Activated CD4-positive, alpha-beta T cell treated with anti-CD3 and anti-CD28 coated beads, Interleukin-10, Interleukin-2, amounts not matched to agents 100 ng/mL and 50 ng/mL, durations not matched to agents 16 hours and 8 hours (primary cell): ENCODE results near the gene SLC22A8.
"Not testable (repeated sequence)": the region's sequence is repeated elsewhere in the genome, so short reads cannot be mapped to it uniquely, and the experiment has no call there.

Experiments used
- DNase-seq: peaks from one replicate; pipeline ENCODE4 v3.0.0-alpha.2; 2020

SLC22A8 gene

GRCh38 chr11:63015521-63016215 is at the start of gene SLC22A8:
Gene SLC22A8 (minus strand): TSS chr11:63015841. CDS start chr11:63014958, 883 bp downstream.
- DNase-seq = no peak

- DNase-seq = not testable (repeated sequence)
Observed at GRCh38 chr11:63046203-63046602, 30.6 kb upstream of the SLC22A8 start.

GRCh38 chr11:63042596-63042995 is 27.0 kb upstream of the SLC22A8 start:
- no peak for DNase-seq

GRCh38 chr11:63032457-63032856 is 16.8 kb upstream of the SLC22A8 start:
- DNase-seq = no peak

GRCh38 chr11:63023841-63024648 is 8.4 kb upstream of the SLC22A8 start:
- peak; percentile 83 for DNase-seq

- no peak for DNase-seq
Observed at GRCh38 chr11:63023222-63023814, 7.7 kb upstream of the SLC22A8 start.

- DNase-seq = no peak
Observed at GRCh38 chr11:63022441-63022840, 6.8 kb upstream of the SLC22A8 start.

GRCh38 chr11:63020671-63021291 is 5.1 kb upstream of the SLC22A8 start:
- peak; percentile 41 for DNase-seq

GRCh38 chr11:63019506-63019905 is 3.9 kb upstream of the SLC22A8 start:
- no peak for DNase-seq

GRCh38 chr11:63017306-63017974 is 1.8 kb upstream of the SLC22A8 start:
- no peak for DNase-seq

- DNase-seq = no peak
Observed at GRCh38 chr11:63014408-63015055, 1.1 kb downstream of the SLC22A8 start.

GRCh38 chr11:63012839-63013238 is 2.8 kb downstream of the SLC22A8 start:
- no peak for DNase-seq

GRCh38 chr11:63012430-63012829 is 3.2 kb downstream of the SLC22A8 start:
- no peak for DNase-seq

GRCh38 chr11:63010934-63011439 is 4.7 kb downstream of the SLC22A8 start:
- DNase-seq = no peak

GRCh38 chr11:63007920-63008319 is 7.7 kb downstream of the SLC22A8 start:
- DNase-seq = no peak

- DNase-seq = no peak
Observed at GRCh38 chr11:63001456-63001855, 14.2 kb downstream of the SLC22A8 start.

- no peak for DNase-seq
Observed at GRCh38 chr11:62999649-63000048, 16.0 kb downstream of the SLC22A8 start.

- DNase-seq = no peak
Observed at GRCh38 chr11:62999156-62999555, 16.5 kb downstream of the SLC22A8 start.

GRCh38 chr11:62996271-62996670 is 19.4 kb downstream of the SLC22A8 start:
- DNase-seq = no peak

- no peak for DNase-seq
Observed at GRCh38 chr11:62994775-62995174, 20.9 kb downstream of the SLC22A8 start.

GRCh38 chr11:62988276-62988675 is 27.4 kb downstream of the SLC22A8 start:
- no peak for DNase-seq
